H1 (cell line): Measurements from ENCODE around the gene KIF27. TPM values are rescaled to one million over a fixed set of nuclear protein-coding genes. Genes with fewer than 3 reads are reported as not detected.
A peak's percentile ranks its signal among the peaks of the same experiment; 100 is the strongest.

Experiments used
- CTCF ChIA-PET: fragments of 300-600 bp; sonication (Branson Sonifier 250); formaldehyde crosslinking; loops from one replicate; lab custom pipeline; 2021; ENCODE audit not compliant: partially characterized antibody; lab: Charles Lee
- POLR2A ChIA-PET: fragments of 300-600 bp; sonication (Branson Sonifier 250); formaldehyde crosslinking; loops from one replicate; lab custom pipeline; 2021; ENCODE audit warnings: inconsistent platforms; ENCODE audit not compliant: partially characterized antibody; lab: Charles Lee
- DNase-seq, 2 experiments: peaks; one replicate each; pipeline versions ENCODE4 v3.0.0 to v3.0.0-alpha.2; 2010 to 2022; ENCODE audit warnings: low spot score in 2 of 2, low read depth in 1 of 2, mixed read lengths in 1 of 2
- FAIRE-seq: peaks from 2 replicates; lab custom pipeline; 2011; peaks lifted over from hg19 to GRCh38; lab: Jason Lieb, UNC
- H2AFZ ChIP-seq: 2 replicates; pipeline ENCODE4 v1.8.1; 2012; ENCODE audit warnings: low read length, inconsistent platforms
- H2AK5ac ChIP-seq: 2 replicates; pipeline ENCODE4 v1.6.1; 2013; ENCODE audit warnings: low read depth, low read length
- H2BK120ac ChIP-seq: replicated peaks from 2 replicates; pipeline ENCODE3; 2013; ENCODE audit warnings: low read depth, low read length, inconsistent platforms
- H2BK12ac ChIP-seq: 2 replicates; pipeline ENCODE4 v1.6.1; 2013; ENCODE audit warnings: low read depth, low read length
- H2BK15ac ChIP-seq: 2 replicates; pipeline ENCODE4 v1.6.1; 2013; ENCODE audit warnings: low read length
- H2BK20ac ChIP-seq: 2 replicates; pipeline ENCODE4 v1.6.1; 2013; ENCODE audit warnings: low read length
- H2BK5ac ChIP-seq: 2 replicates; pipeline ENCODE4 v1.6.1; 2013; ENCODE audit warnings: low read depth, low read length
- H3K14ac ChIP-seq: 2 replicates; pipeline ENCODE4 v1.6.1; 2013; ENCODE audit warnings: inconsistent platforms; ENCODE audit not compliant: insufficient read length
- H3K18ac ChIP-seq: 2 replicates; pipeline ENCODE4 v1.6.1; 2013; ENCODE audit warnings: low read length; ENCODE audit errors: extremely low read depth
- H3K23ac ChIP-seq: 2 replicates; pipeline ENCODE4 v1.6.1; 2013; ENCODE audit warnings: inconsistent platforms; ENCODE audit not compliant: insufficient read length
- H3K23me2 ChIP-seq: 2 replicates; pipeline ENCODE4 v1.6.1; 2013; ENCODE audit warnings: low read depth, low read length
- H3K27ac ChIP-seq: 2 replicates; pipeline ENCODE4 v1.6.1; 2011; ENCODE audit warnings: low read depth, low read length, inconsistent platforms
- H3K27me3 ChIP-seq, 4 experiments: replicated peaks in 1 of 4; 1 replicate in 1 of 4; 2 replicates in 3 of 4; pipeline versions ENCODE4 v1.6.1 to v1.8.1; 2011 to 2013; ENCODE audit warnings: low read length in 3 of 4, mild to moderate bottlenecking in 3 of 4, inconsistent platforms in 2 of 4, mixed read lengths in 2 of 4, moderate library complexity in 1 of 4; ENCODE audit not compliant: control insufficient read depth in 3 of 4, insufficient read depth in 3 of 4; ENCODE audit errors: extremely low read depth in 1 of 4
- H3K36me3 ChIP-seq, 4 experiments: 2 replicates each; pipeline versions ENCODE4 v1.6.1 to v1.8.1; 2011 to 2013; ENCODE audit warnings: mild to moderate bottlenecking in 4 of 4, low read length in 3 of 4, moderate library complexity in 2 of 4, control low read depth in 1 of 4, inconsistent platforms in 1 of 4; ENCODE audit not compliant: insufficient read depth in 4 of 4, control insufficient read depth in 2 of 4
- H3K4ac ChIP-seq: replicated peaks from 2 replicates; pipeline ENCODE3; 2013; ENCODE audit warnings: low read length, low read depth, mixed read lengths, inconsistent platforms; ENCODE audit not compliant: insufficient read length
- H3K4me1 ChIP-seq, 4 experiments: replicated peaks in 1 of 4; 1 replicate in 1 of 4; 2 replicates in 3 of 4; pipeline versions ENCODE4 v1.6.1 to v1.8.1; 2011 to 2013; ENCODE audit warnings: low read length in 3 of 4, inconsistent platforms in 2 of 4, mixed read lengths in 1 of 4; ENCODE audit not compliant: insufficient read depth in 4 of 4, control insufficient read depth in 3 of 4
- H3K4me2 ChIP-seq, 2 experiments: 2 replicates each; pipeline versions ENCODE4 v1.6.1 to v1.8.1; 2011 to 2013; ENCODE audit warnings: low read depth in 2 of 2, low read length in 2 of 2, control low read depth in 1 of 2, inconsistent platforms in 1 of 2, mild to moderate bottlenecking in 1 of 2; ENCODE audit not compliant: insufficient read depth in 1 of 2
- H3K4me3 ChIP-seq, 4 experiments: fragments of 200-600, 300-600 bp in 1 of 4; sonication (generic), shearing (Covaris generic), sonication (Bioruptor Twin) in 1 of 4; 2 replicates each; pipeline versions ENCODE4 v1.5.1 to v1.8.1; 2011 to 2016; ENCODE audit warnings: low read length in 4 of 4, low read depth in 3 of 4, control low read depth in 2 of 4, inconsistent platforms in 2 of 4, mild to moderate bottlenecking in 2 of 4, mixed read lengths in 1 of 4, moderate library complexity in 1 of 4; ENCODE audit not compliant: insufficient read depth in 2 of 4; ENCODE audit errors: extremely low read depth in 1 of 4
- H3K56ac ChIP-seq: replicated peaks from 2 replicates; pipeline ENCODE3; 2013; ENCODE audit warnings: low read depth, mild to moderate bottlenecking, mixed read lengths, low read length, inconsistent platforms; ENCODE audit not compliant: insufficient read length
- H3K79me1 ChIP-seq: 2 replicates; pipeline ENCODE4 v1.6.1; 2013; ENCODE audit warnings: low read depth, low read length, control low read depth
- H3K79me2 ChIP-seq, 2 experiments: 2 replicates each; pipeline versions ENCODE4 v1.6.1 to v1.8.1; 2012 to 2013; ENCODE audit warnings: low read length in 2 of 2, mild to moderate bottlenecking in 2 of 2, inconsistent platforms in 1 of 2; ENCODE audit not compliant: insufficient read depth in 2 of 2, control insufficient read depth in 1 of 2
- H3K9ac ChIP-seq, 4 experiments: replicated peaks in 1 of 4; 1 replicate in 1 of 4; 2 replicates in 3 of 4; pipeline versions ENCODE4 v1.6.1 to v1.8.1; 2011 to 2013; ENCODE audit warnings: low read depth in 3 of 4, low read length in 3 of 4, control low read depth in 2 of 4, mild to moderate bottlenecking in 2 of 4, moderate library complexity in 2 of 4, inconsistent platforms in 1 of 4; ENCODE audit errors: extremely low read depth in 1 of 4
- H3K9me3 ChIP-seq, 2 experiments: 2 replicates each; pipeline versions ENCODE4 v1.6.1 to v1.8.1; 2012 to 2013; ENCODE audit warnings: mild to moderate bottlenecking in 2 of 2, moderate library complexity in 2 of 2, control low read depth in 1 of 2, inconsistent platforms in 1 of 2, low read depth in 1 of 2, low read length in 1 of 2, mixed read lengths in 1 of 2; ENCODE audit not compliant: insufficient read depth in 2 of 2
- H4K20me1 ChIP-seq, 2 experiments: replicated peaks in 1 of 2; 2 replicates each; pipeline versions ENCODE3 to v1.8.1; 2011 to 2013; ENCODE audit warnings: inconsistent platforms in 2 of 2, low read length in 2 of 2, mild to moderate bottlenecking in 1 of 2; ENCODE audit not compliant: insufficient read depth in 2 of 2, control insufficient read depth in 1 of 2
- H4K5ac ChIP-seq: 2 replicates; pipeline ENCODE4 v1.6.1; 2013; ENCODE audit warnings: low read length, low read depth, mixed read lengths, inconsistent platforms; ENCODE audit not compliant: insufficient read length
- H4K8ac ChIP-seq: 2 replicates; pipeline ENCODE4 v1.8.0; 2013; ENCODE audit warnings: mild to moderate bottlenecking, moderate library complexity, low read length, inconsistent platforms; ENCODE audit not compliant: insufficient read depth; ENCODE audit errors: extremely low read depth
- H4K91ac ChIP-seq: replicated peaks from 2 replicates; pipeline ENCODE3; 2013; ENCODE audit warnings: low read length, mixed read lengths, inconsistent platforms; ENCODE audit not compliant: insufficient read length
- ATF2 ChIP-seq: IDR thresholded peaks from 2 replicates; pipeline ENCODE4 v1.6.1; 2012; ENCODE audit warnings: low read length, inconsistent platforms
- CEBPB ChIP-seq: IDR thresholded peaks from 2 replicates; pipeline ENCODE4 v1.6.1; 2012; ENCODE audit warnings: low read depth, low read length
- EZH2 ChIP-seq: fragments of 200-600 bp; sonication (generic); IDR thresholded peaks from 2 replicates; pipeline ENCODE4 v1.7.1; 2012; ENCODE audit warnings: low read depth, mild to moderate bottlenecking, moderate library complexity, low read length, inconsistent platforms; ENCODE audit not compliant: severe bottlenecking
- RAD21 ChIP-seq, 2 experiments: IDR thresholded peaks in 1 of 2; conservative IDR thresholded peaks in 1 of 2; 2 replicates each; pipeline ENCODE4 v1.6.1; 2011; ENCODE audit warnings: low read depth in 2 of 2, low read length in 2 of 2, improper control_type of control experiment in 1 of 2, inconsistent platforms in 1 of 2, mild to moderate bottlenecking in 1 of 2, moderate library complexity in 1 of 2
- WGBS, 2 experiments: shearing (Covaris generic) in 1 of 2; methylation state at CpG; one replicate each; pipeline versions ENCODE4 v1.1.6 to v1.1.7; 2013 to 2015; ENCODE audit warnings: low lambda C conversion rate in 2 of 2, mixed read lengths in 2 of 2, inconsistent platforms in 1 of 2, low coverage in 1 of 2, missing lambda C conversion rate in 1 of 2; ENCODE audit not compliant: insufficient replicate concordance in 2 of 2, insufficient coverage in 1 of 2, insufficient read length in 1 of 2; ENCODE audit errors: extremely low coverage in 1 of 2, missing lambda C conversion rate in 1 of 2; 5-methylcytosine and 5-hydroxymethylcytosine counted together
- polyA plus RNA-seq, 7 experiments: library from polyadenylated mRNA; depleted of rRNA in 3 of 7; stranded (reverse) in 5 of 7; unstranded in 2 of 7; fragments of >200 nt in 5 of 7; fragments of 200-250 nt in 2 of 7; gene quantifications; 1 replicate in 5 of 7; 2 replicates in 1 of 7; 4 replicates in 1 of 7; pipeline versions ENCODE4 v1.2.1 to v1.2.3, GENCODE V29; 2011 to 2013; ENCODE audit warnings: missing spikeins in 2 of 7, mixed read lengths in 2 of 7
- total RNA-seq: library from RNA; stranded (reverse); fragmentation: NEBNext Ultra II Directional; extraction: Animal tissue kit (Norgen Biotek cat#: 25700); gene quantifications from 2 replicates; pipeline ENCODE4 v1.2.1, GENCODE V29; 2021

Gene KIF27
- total and polyA plus RNA-seq, 2 of the 8 experiments (the other 6 are each of a cell fraction or from before 2014, with no cell fraction given) = 0.47 to 7.0 TPM

GRCh38 chr9:83956086-83956435 lies 34.8 kb upstream of the KIF27 start:
- no peak for DNase-seq
- H3K4me3 ChIP-seq = peak overlapping the region in 3 of 4 experiments; percentile 23 to 50 (median 24); a peak in 5 of 8 replicates
- no peak overlapping the region for H2AFZ ChIP-seq
- no peaks in the 10 kb centered on the region for H3K79me1 ChIP-seq
- H4K5ac ChIP-seq = no peak overlapping the region
- no peak overlapping the region for H3K27ac ChIP-seq
- H3K4me1 ChIP-seq = no peaks in the 10 kb centered on the region
- H2BK12ac ChIP-seq = no peak overlapping the region
- H3K23ac ChIP-seq = no peak overlapping the region
- H4K91ac ChIP-seq = no peak overlapping the region
- ChIA-PET CTCF (interaction anchor here (1.0 kb wide), 1 partner anchor 338 kb away, joined by 4 read pairs; no protein-coding TSS in a partner anchor), POLR2A (interaction anchor here (0.9 to 9.2 kb wide), 5 partner anchors 9 to 309 kb away, joined by 3 to 102 read pairs (median 12); partner anchors contain the start of genes HNRNPK and RMI1)
- 93% methylated on average over 20 of the region's 23 CpGs; no CpG with 5 or more reads in 1 of the 2 experiments for WGBS, 2 experiments
- no peaks in the 10 kb centered on the region for H3K23me2 ChIP-seq
- H3K79me2 ChIP-seq = no peaks in the 10 kb centered on the region
- H3K27me3 ChIP-seq = no peaks in the 10 kb centered on the region
- no peak overlapping the region for H2BK15ac ChIP-seq
- H2BK5ac ChIP-seq = no peak overlapping the region
- no peak overlapping the region for H2BK20ac ChIP-seq
- H3K14ac ChIP-seq = no peak overlapping the region
- H3K36me3 ChIP-seq = no peaks in the 10 kb centered on the region
- H3K9ac ChIP-seq = peak overlapping the region in 1 of 4 experiments; percentile 24; a peak in 2 of 7 replicates
- no peak for FAIRE-seq
- H3K56ac ChIP-seq = no peak overlapping the region
- H4K8ac ChIP-seq = 0 out of 2 replicates have a peak overlapping the region, but pooled peaks have one; percentile 26
- no peak for TF ChIP-seq EZH2
- TF ChIP-seq CEBPB = no peak
- no peak for TF ChIP-seq ATF2
- no peak for TF ChIP-seq RAD21 (IDR thresholded peaks at IDR 0.05 in 1 of 2, conservative IDR thresholded peaks at IDR 0.05 in 1 of 2; ENCODE audit: low read depth in 2 of 2, low read length in 2 of 2)
- TF ChIP-seq, all 59 proteins: peak for 0
- H2AK5ac ChIP-seq = no peak overlapping the region
- H3K18ac ChIP-seq = peak overlapping the region; percentile 48; the same call in 1 of the 2 replicates
- H3K4ac ChIP-seq = no peak overlapping the region
- H2BK120ac ChIP-seq = no peak overlapping the region
- no peaks in the 10 kb centered on the region for H3K9me3 ChIP-seq
- H4K20me1 ChIP-seq = no peaks in the 10 kb centered on the region
- peak overlapping the region; percentile 25 to 31 for H3K4me2 ChIP-seq
